Activated T-helper 1 cell treated with Interleukin-2 at 50 U/mL for 16 hours (primary cell): ENCODE data around the gene RAPGEFL1.
"Not testable (repeated sequence)": the region's sequence is repeated elsewhere in the genome, so short reads cannot be mapped to it uniquely, and the experiment has no call there.

ENCODE experiments used
- DNase-seq: peaks from one replicate; pipeline ENCODE4 v3.0.0-alpha.2; 2020; ENCODE audit warnings: low read depth

The RAPGEFL1 gene

DNA sequence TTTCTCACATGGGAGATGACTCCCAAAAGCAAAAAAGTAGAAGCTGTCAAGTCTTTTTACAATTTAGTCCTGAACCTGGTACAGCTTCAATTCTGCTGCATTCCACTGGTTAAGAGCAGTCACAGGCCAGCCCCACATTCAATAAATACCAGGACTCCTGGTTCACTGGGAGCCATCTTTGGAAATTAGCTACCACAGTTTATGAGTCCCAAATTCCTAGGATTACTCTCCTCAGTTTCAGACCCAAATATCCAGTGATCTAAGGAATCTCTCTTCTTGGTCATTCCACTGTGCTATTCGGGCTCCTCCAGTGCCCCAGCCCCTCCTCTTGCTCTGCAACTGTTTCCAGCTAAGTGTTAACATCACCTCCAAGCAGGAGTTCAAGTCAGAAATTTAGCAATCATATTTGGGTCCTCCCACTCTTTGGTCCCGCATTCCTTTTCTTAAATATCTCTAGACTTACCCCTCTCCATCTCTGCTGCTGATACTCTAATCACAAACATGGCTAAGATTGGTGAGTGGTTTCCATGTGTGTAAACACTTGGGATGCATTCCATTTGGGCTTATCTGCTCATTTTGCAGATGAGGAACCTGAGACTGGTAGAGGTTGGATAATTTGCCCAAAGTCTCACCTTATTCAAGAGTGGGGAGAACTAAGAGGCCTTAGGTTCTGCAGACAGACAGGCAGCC is 32.3 kb downstream of the RAPGEFL1 start:
- DNase-seq = no peak

DNA sequence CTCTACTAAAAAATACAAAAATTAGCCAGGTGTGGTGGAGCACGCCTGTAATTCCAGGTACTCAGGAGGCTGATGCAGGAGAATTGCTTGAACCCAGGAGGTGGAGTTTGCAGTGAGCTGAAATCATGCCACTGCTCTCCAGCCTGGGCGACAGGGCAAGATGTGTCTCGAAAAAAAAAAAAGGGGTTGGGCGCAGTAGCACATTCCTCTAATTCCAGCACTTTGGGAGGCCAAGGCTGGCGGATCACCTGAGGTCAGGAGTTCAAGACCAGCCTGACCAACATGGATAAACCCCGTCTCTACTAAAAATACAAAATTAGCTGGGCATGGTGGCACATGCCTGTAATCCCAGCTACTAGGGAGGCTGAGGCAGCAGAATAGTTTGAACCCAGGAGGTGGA is 36.6 kb downstream of the RAPGEFL1 start:
- DNase-seq = not testable (repeated sequence)

DNA sequence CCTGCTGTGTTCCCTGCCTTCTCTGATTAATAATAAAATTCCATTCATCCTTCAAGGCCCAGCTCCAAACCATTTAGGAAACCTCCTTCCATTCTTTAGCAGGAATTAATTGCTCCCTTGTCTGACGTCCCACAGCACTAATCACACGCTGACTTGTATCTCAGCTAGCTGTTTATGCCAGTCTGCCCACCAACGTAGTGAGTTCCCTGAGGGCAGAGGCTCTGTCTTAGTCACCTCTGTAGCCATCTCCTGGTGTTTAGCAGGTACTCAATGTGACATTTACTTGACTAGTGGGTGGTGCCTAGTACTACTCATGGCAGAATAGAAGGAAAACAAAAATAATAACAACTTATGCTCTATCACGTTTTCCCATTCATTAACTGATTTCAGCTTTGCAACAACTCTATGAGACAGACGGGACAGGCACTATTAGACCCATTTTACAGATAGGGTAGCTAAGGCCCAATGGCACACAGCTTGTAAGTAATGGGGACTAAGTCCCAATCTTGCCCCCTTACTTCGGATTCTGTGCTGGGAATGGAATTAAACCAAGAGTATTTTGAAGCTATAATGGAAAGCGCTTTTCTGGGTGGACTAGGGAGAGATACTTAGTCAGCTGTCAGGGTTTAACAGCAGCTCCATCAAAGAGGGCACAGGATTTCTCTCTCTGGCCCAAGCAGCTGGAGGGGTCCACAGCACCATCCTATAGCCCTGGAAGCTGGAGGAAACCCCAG is 40.9 kb downstream of the RAPGEFL1 start:
- DNase-seq = no peak

DNA sequence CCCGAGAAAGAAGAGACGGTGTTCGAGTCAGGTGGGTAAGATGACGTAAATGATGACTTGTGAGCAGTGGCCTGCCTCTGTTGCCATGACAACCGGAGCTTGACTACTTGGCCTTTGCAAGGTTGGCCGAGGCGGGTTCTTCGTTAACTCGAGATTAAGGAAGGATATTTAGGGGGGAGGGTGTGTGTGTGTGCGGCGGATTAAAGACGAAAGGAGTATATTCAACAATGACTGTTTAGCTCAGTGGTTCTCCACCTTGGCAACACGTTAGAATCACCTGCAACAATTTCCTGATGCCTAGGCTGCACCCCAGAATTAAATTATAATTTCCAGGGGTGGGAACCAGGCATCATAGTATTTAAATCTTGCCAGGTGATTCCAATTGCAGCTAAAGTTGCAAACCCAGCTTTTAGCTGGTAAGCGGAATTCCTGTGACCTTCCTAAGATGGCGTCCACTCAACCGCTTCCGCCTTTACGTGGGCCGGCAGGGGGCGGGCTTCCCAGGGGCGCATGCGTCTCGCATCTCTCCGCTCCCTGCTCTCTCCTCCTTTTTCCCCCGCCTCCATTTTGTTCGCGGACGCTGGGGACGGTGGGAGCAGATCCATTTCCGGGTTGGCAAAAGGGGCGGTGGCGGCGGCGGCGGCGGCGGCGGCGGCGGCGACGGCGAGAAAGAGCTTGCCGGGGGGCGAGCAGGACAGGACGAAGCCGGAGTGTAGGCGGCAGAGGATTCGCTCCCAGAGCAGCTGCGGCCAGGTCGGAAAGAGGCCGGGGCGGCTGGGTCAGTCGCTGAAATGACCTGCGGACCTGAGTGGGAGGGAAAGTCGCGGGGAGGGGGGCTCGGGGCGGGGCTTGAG is 41.7 kb downstream of the RAPGEFL1 start, which contains the start of gene WIPF2:
Gene WIPF2 (plus strand): TSS at position 565 of the 854 bp plus-strand sequence. CDS start 37,156 bp downstream, outside the sequence.
- DNase-seq = peak; percentile 93

DNA sequence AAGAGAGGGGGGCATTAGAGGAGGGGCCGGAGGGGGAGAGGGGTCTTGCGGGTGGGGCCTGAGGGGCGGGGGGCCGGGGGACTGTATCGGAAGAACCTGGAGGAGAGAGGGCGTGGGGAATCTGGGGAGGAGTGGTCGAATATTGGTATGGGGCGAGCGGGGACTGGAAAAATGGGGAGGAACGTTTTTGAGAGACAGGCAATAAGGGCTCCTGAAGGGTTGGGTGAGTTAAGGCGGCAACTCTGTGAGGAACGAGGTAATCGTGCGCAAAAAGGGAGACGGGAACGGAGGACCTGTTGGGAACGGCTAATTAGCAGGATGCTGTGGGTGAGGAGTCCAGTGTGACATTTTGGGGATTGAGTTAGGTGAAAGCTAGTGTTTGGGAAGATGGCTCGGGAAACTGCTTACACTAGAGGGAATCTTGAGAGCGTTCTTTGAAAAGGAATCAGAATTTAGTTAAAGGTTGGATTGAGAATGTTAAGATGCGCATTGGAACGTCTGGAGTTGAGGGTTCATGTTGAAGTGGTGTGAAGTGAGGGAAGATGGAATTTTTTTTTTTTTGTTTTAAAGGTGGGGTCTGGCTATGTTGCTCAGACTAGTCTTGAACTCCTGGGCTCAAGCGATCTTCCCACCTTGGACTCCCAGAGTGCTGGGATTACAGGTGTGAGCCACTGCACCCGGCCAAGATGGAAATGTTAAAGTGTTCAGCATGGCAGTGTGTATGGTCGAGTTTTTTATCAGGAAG is 42.5 kb downstream of the RAPGEFL1 start:
- DNase-seq = peak; percentile 1

DNA sequence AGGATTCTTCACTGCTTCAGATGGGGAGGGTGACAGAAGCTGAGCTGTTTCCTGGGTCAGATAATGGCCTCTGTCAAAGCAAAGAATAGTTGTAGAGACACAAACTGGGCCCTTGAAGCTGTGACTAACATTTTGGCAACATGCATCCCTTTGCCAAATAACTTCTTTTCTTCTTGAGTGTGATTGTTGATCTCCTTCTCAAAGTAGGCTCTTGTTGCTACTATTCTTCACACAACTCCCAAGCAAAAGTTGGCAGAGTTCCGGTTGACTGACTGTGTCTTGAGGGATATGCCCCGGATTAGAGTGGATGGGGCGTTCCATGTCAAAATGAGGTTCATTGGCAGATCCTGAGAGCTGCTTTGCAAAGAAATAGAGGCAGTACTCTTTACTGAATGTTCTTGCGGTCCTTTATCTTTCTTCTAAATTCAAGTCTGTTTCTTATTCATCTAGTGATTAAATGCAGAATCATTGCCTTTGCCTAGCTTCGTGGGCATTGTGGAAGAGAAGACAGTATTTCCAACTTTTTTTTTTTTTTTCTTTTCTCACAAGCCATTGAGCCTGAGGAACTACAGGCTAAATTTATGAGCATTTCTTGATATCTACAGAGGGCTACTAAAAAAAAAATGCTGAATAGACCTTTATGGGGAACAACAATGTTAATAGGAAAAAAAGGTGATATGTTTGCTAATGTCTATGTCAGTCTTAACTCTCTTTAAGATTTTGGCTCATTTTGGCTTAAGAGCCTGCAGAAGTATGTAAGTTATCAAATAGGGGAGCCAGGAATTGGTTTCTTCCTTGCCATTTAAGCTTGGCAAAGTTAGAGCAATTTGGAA is 47.7 kb downstream of the RAPGEFL1 start:
- no peak for DNase-seq

DNA sequence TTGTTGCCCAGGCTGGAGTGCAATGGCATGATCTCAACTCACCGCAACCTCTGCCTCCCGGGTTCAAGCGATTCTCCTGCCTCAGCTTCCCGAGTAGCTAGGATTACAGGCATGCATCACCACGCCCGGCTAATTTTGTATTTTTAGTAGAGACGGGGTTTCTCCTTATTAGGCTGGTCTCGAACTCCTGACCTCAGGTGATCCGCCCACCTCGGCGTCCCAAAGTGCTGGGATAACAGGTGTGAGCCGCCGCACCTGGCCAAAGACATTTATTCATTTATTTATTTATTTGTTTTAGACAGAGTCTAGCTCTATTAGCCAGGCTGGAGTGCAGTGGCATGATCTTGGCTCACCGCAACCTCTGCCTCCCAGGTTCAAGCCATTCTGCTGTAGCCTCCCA is 51.9 kb downstream of the RAPGEFL1 start:
- DNase-seq = not testable (repeated sequence)

DNA sequence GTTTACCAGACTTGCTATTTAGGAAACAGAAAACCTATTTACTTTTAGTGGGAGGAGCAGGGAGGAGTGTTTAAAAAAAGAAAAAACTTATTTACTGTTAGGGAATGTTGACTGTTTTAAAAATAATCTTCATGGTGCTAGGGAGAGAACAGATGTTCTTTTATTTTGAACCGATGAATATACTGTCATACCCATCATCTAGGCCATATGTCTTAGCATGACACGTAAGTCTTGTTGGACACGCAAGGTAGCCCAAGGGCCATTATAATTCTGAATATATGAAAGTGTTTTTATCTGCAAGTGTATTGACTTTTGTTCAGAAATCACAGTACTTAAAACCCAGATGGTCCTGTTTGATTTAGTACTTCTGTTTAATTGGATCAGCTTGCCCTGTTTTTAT is 53.4 kb downstream of the RAPGEFL1 start:
- no peak for DNase-seq

DNA sequence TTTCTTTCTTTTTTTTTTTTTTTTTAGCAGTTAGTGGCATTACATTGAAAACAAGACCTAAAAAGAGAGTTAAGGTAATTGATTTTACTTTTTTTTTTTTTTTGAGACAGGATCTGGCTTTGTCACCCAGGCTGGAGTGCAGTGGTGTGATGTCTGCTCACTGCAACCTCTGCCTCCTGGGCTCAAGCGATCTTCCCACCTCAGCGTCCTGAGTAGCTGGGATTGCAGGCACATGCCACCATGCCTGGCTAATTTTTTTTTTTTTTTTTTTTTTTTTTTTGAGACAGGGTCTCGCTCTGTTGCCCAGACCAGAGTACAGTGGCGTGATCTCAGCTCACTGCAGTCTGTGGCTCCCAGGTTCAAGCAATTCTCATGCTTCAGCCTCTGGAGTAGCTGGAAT is 54.7 kb downstream of the RAPGEFL1 start:
- DNase-seq = not testable (repeated sequence)

DNA sequence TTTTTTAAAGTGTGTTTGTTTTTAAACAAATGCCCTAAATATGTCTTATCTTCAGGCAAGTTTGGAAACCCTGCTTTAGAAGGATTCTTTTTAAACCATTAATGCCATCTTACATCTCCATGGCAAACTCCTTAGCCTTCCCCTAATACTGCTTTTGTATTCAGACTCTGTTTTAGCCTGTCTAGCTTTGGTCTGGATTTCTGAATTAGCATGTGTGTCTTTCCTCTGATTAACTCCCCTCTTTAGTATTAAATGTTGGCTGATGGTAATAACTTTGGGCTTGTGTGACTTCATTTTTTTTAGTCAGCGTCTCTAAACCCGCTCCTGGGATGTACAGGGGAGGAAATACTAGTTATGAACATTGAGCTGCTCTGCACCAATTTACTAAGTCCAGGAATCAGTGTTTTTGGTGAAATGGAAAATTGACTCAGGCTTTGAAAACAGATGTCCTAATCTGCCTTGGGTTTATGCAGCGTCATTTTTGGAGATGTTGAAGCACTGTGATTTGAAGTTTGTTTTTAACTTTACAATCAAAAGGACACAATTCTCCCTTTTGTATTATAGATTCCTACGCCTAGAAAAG is 64.1 kb downstream of the RAPGEFL1 start:
- no peak for DNase-seq

DNA sequence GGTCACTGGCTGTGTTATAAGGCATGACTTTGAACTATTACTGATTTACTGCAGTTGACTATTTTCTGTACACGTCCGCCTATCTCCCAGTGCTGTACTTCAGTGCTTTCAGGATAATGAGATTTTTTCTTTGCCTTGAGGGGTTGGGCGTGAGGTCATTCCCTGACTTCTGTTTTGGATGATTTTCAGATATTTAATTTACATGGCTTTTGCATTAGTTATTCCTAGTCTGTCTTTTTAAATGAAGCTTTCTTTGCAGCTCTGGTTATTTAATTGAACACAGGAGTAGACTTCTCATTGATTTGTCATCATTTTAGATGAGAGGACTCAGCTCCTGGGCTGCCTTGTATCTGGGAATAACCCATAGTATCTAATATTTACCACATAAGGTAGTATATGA is 65.5 kb downstream of the RAPGEFL1 start:
- no peak for DNase-seq

DNA sequence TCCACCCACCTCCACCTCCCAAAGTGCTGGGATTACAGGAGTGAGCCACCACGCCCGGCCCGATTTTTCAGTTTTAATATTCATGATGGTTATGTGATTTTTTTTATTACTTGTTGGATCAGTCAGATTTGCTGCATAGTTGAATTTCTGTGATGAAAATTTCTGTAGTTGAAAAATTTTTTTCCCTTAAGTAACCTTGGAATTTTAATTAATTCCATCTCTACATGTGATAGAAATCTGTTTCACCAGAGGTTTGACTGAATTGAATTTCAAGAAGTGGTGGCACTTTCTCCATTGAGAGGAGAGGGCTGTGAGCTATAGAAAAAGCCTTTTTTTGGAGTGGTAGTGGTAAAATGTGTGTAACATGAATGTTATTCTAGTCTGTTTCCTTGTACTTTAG is 66.5 kb downstream of the RAPGEFL1 start:
- DNase-seq = no peak

DNA sequence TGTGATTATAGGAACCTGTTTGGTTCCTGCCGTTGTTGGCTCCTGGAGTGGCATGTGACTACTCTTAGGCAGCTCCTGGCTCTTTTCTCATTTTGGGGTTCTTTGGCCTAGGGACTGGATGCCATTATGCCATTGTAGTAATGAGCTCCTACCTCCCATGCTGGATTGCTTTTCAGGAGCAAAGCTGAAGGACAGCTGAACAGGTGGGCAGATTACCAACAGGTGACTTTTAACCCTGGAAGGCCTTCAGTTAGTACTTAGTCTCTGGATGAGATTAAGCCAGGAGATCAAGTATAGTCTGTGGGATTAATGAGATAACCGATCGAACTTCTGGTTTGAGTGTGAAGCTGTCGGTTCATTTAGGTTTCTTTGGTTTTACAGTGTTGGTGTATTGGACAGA is 67.0 kb downstream of the RAPGEFL1 start:
- DNase-seq = no peak
